ENCODE results near the gene CHD3.

CHD3 gene

GRCh38 chr17:7848739-7849129 lies 39.9 kb upstream of the CHD3 start:
- peaks cover 70% of the 10 kb centered on the region for H3K36me3 ChIP-seq (ENCODE audit: insufficient read depth, low read length)
- H3K4me3 ChIP-seq (ENCODE audit: low read depth, low read length, poor library complexity, severe bottlenecking): no peak overlapping the region
- peaks cover 35% of the 10 kb centered on the region for H3K4me1 ChIP-seq (ENCODE audit: insufficient read depth, low read length, severe bottlenecking)
- TF ChIP-seq EZH2 (IDR thresholded peaks at IDR 0.05; ENCODE audit: borderline replicate concordance, low read length): no peak
- TF ChIP-seq CTCF (IDR thresholded peaks at IDR 0.05; ENCODE audit: low read length): no peak
- no peaks in the 10 kb centered on the region for H3K79me2 ChIP-seq (ENCODE audit: insufficient read depth, low read length)
- H4K20me1 ChIP-seq (ENCODE audit: insufficient read depth, low read length): no peaks in the 10 kb centered on the region
- H3K9me2 ChIP-seq (ENCODE audit: low read depth, low read length): no peaks in the 10 kb centered on the region
- H2AFZ ChIP-seq (ENCODE audit: low read length): no peak overlapping the region
- H3K9me3 ChIP-seq (ENCODE audit: low read length): no peaks in the 10 kb centered on the region
- no peak overlapping the region for H3K9ac ChIP-seq (ENCODE audit: low read length)
- H3K27me3 ChIP-seq (ENCODE audit: insufficient read depth, low read length): no peaks in the 10 kb centered on the region
- no peak overlapping the region for H3K27ac ChIP-seq (ENCODE audit: low read depth, low read length, poor library complexity, severe bottlenecking)
- no peak overlapping the region for H3K4me2 ChIP-seq (ENCODE audit: low read length)
- peaks cover 6% of the 10 kb centered on the region for H3F3A ChIP-seq (ENCODE audit: insufficient read depth, low read length)

- H2AFZ ChIP-seq (ENCODE audit: low read length): no peak overlapping the region
- no peaks in the 10 kb centered on the region for H3K27me3 ChIP-seq (ENCODE audit: insufficient read depth, low read length)
- no peak overlapping the region for H3K27ac ChIP-seq (ENCODE audit: low read depth, low read length, poor library complexity, severe bottlenecking)
- H3F3A ChIP-seq (ENCODE audit: insufficient read depth, low read length): peaks cover 6% of the 10 kb centered on the region
- TF ChIP-seq EZH2 (IDR thresholded peaks at IDR 0.05; ENCODE audit: borderline replicate concordance, low read length) (no peak), CTCF (IDR thresholded peaks at IDR 0.05; ENCODE audit: low read length) (no peak)
- no peaks in the 10 kb centered on the region for H3K79me2 ChIP-seq (ENCODE audit: insufficient read depth, low read length)
- H4K20me1 ChIP-seq (ENCODE audit: insufficient read depth, low read length): no peaks in the 10 kb centered on the region
- peaks cover 35% of the 10 kb centered on the region for H3K4me1 ChIP-seq (ENCODE audit: insufficient read depth, low read length, severe bottlenecking)
- H3K9me3 ChIP-seq (ENCODE audit: low read length): no peaks in the 10 kb centered on the region
- no peak overlapping the region for H3K4me3 ChIP-seq (ENCODE audit: low read depth, low read length, poor library complexity, severe bottlenecking)
- no peaks in the 10 kb centered on the region for H3K9me2 ChIP-seq (ENCODE audit: low read depth, low read length)
- no peak overlapping the region; the same call in 1 of the 2 replicates for H3K9ac ChIP-seq (ENCODE audit: low read length)
- no peak overlapping the region; the same call in 1 of the 2 replicates for H3K4me2 ChIP-seq (ENCODE audit: low read length)
- H3K36me3 ChIP-seq (ENCODE audit: insufficient read depth, low read length): peaks cover 70% of the 10 kb centered on the region
Observed at GRCh38 chr17:7849130-7849750, 39.3 kb upstream of the CHD3 start.

GRCh38 chr17:7849751-7850504 lies 38.7 kb upstream of the CHD3 start:
- Histone ChIP-seq H3K4me1 (ENCODE audit: insufficient read depth, low read length, severe bottlenecking) (peaks cover 35% of the 10 kb centered on the region), H3K4me2 (ENCODE audit: low read length) (peak overlapping the region; percentile 90; the same call in 1 of the 2 replicates), H3K9ac (ENCODE audit: low read length) (peak overlapping the region; percentile 70; the same call in 1 of the 2 replicates), H3K9me3 (ENCODE audit: low read length) (no peaks in the 10 kb centered on the region), H3F3A (ENCODE audit: insufficient read depth, low read length) (peaks cover 6% of the 10 kb centered on the region), H3K27ac (ENCODE audit: low read depth, low read length, poor library complexity, severe bottlenecking) (peak overlapping the region; percentile 80), H3K4me3 (ENCODE audit: low read depth, low read length, poor library complexity, severe bottlenecking) (peak overlapping the region; percentile 66), H3K27me3 (ENCODE audit: insufficient read depth, low read length) (no peaks in the 10 kb centered on the region), H4K20me1 (ENCODE audit: insufficient read depth, low read length) (no peaks in the 10 kb centered on the region), H2AFZ (ENCODE audit: low read length) (no peak overlapping the region), H3K79me2 (ENCODE audit: insufficient read depth, low read length) (no peaks in the 10 kb centered on the region), H3K9me2 (ENCODE audit: low read depth, low read length) (no peaks in the 10 kb centered on the region), H3K36me3 (ENCODE audit: insufficient read depth, low read length) (peaks cover 70% of the 10 kb centered on the region)
- TF ChIP-seq EZH2 (IDR thresholded peaks at IDR 0.05; ENCODE audit: borderline replicate concordance, low read length): no peak
- no peak for TF ChIP-seq CTCF (IDR thresholded peaks at IDR 0.05; ENCODE audit: low read length)

Data from OCI-LY1 (cell line).